IMR-90 (cell line): ENCODE data around the gene KCNMA1. TPM values are rescaled to one million over a fixed set of nuclear protein-coding genes. Genes with fewer than 3 reads are reported as not detected.

Source experiments
- ATAC-seq: fragments of 200-7000 bp; cut with Tn5 transposase; 2 replicates; pipeline ENCODE4 v1.9.1; 2020; ENCODE audit warnings: low read depth, mild to moderate bottlenecking, moderate library complexity
- BruUV-seq: library from RNA; stranded (reverse); fragments of 400-500 nt; replicated peaks from 2 replicates; lab custom pipeline; 2021; lab: Mats Ljungman, UMichigan
- CTCF ChIA-PET: fragments of 300-600 bp; formaldehyde crosslinking; extraction: SDS; loops from one replicate; lab custom pipeline; 2021; ENCODE audit warnings: antibody characterized with exemption; lab: Yijun Ruan, JAX
- POLR2A ChIA-PET: fragments of 300-600 bp; sonication (Branson Sonifier 250); formaldehyde crosslinking; loops from one replicate; lab custom pipeline; 2022; ENCODE audit warnings: antibody characterized with exemption; ENCODE audit not compliant: unreplicated experiment; lab: Charles Lee
- DNase-seq: peaks from one replicate; pipeline ENCODE4 v3.0.0; 2013
- H2AFZ ChIP-seq: replicated peaks from 2 replicates; pipeline ENCODE3; 2013; ENCODE audit warnings: low read length, mild to moderate bottlenecking; ENCODE audit not compliant: poor library complexity
- H2AK5ac ChIP-seq: 2 replicates; pipeline ENCODE4 v1.6.1; 2013; ENCODE audit warnings: low read depth, low read length, inconsistent platforms
- H2AK9ac ChIP-seq: replicated peaks from 2 replicates; pipeline ENCODE3; 2013; ENCODE audit warnings: mild to moderate bottlenecking, low read depth, low read length, moderate library complexity; ENCODE audit not compliant: poor library complexity
- H2BK120ac ChIP-seq: 2 replicates; pipeline ENCODE4 v1.6.1; 2013; ENCODE audit warnings: low read depth, low read length, inconsistent platforms
- H2BK15ac ChIP-seq: 3 replicates; pipeline ENCODE4 v1.6.1; 2013; ENCODE audit warnings: low read depth, low read length, inconsistent platforms
- H2BK20ac ChIP-seq: 2 replicates; pipeline ENCODE4 v1.6.1; 2013; ENCODE audit warnings: low read depth, mild to moderate bottlenecking, inconsistent platforms, low read length, moderate library complexity
- H2BK5ac ChIP-seq: 2 replicates; pipeline ENCODE4 v1.6.1; 2013; ENCODE audit warnings: mild to moderate bottlenecking, low read depth, low read length, inconsistent platforms; ENCODE audit not compliant: poor library complexity, severe bottlenecking
- H3K14ac ChIP-seq: replicated peaks from 2 replicates; pipeline ENCODE4 v1.6.1; 2013; ENCODE audit warnings: low read depth, low read length, inconsistent platforms
- H3K18ac ChIP-seq: 2 replicates; pipeline ENCODE4 v1.6.1; 2013; ENCODE audit warnings: low read depth, low read length, control low read depth
- H3K23ac ChIP-seq: 2 replicates; pipeline ENCODE4 v1.6.1; 2013; ENCODE audit warnings: low read depth, low read length, inconsistent platforms
- H3K27ac ChIP-seq: 2 replicates; pipeline ENCODE4 v1.5.1; 2013; ENCODE audit warnings: mild to moderate bottlenecking, control low read depth, low read length; ENCODE audit not compliant: insufficient read depth
- H3K27me3 ChIP-seq: 2 replicates; pipeline ENCODE4 v1.6.1; 2013; ENCODE audit warnings: low read length; ENCODE audit not compliant: control insufficient read depth, insufficient read depth
- H3K36me3 ChIP-seq: 2 replicates; pipeline ENCODE4 v1.6.1; 2013; ENCODE audit warnings: low read length, mixed read lengths; ENCODE audit not compliant: control insufficient read depth, insufficient read depth
- H3K4ac ChIP-seq: 2 replicates; pipeline ENCODE4 v1.6.1; 2013; ENCODE audit warnings: low read depth, low read length, inconsistent platforms
- H3K4me1 ChIP-seq: 2 replicates; pipeline ENCODE4 v1.6.1; 2013; ENCODE audit warnings: low read length, mixed read lengths; ENCODE audit not compliant: control insufficient read depth, insufficient read depth
- H3K4me2 ChIP-seq: 2 replicates; pipeline ENCODE4 v1.6.1; 2013; ENCODE audit warnings: low read depth, mild to moderate bottlenecking, control low read depth, low read length, moderate library complexity
- H3K4me3 ChIP-seq: 2 replicates; pipeline ENCODE4 v1.5.1; 2013; ENCODE audit warnings: low read depth, mild to moderate bottlenecking, control low read depth, low read length, moderate library complexity; ENCODE audit not compliant: insufficient read depth
- H3K56ac ChIP-seq: 2 replicates; pipeline ENCODE4 v1.6.1; 2013; ENCODE audit warnings: low read length, inconsistent platforms; ENCODE audit not compliant: insufficient read depth; ENCODE audit errors: extremely low read depth
- H3K79me1 ChIP-seq, 2 experiments: 2 replicates each; pipeline ENCODE4 v1.6.1; 2013; ENCODE audit warnings: low read length in 2 of 2, inconsistent platforms in 1 of 2, low read depth in 1 of 2
- H3K9ac ChIP-seq: 2 replicates; pipeline ENCODE4 v1.6.1; 2013; ENCODE audit warnings: low read depth, low read length, control low read depth
- H3K9me1 ChIP-seq: 2 replicates; pipeline ENCODE4 v1.6.1; 2013; ENCODE audit warnings: low read length, inconsistent platforms; ENCODE audit not compliant: insufficient read depth
- H3K9me3 ChIP-seq: 2 replicates; pipeline ENCODE4 v1.6.1; 2013; ENCODE audit warnings: low read length; ENCODE audit not compliant: control insufficient read depth, insufficient read depth
- H4K20me1 ChIP-seq: 2 replicates; pipeline ENCODE4 v1.6.1; 2013; ENCODE audit warnings: low read length, inconsistent platforms; ENCODE audit not compliant: insufficient read depth
- H4K5ac ChIP-seq: 2 replicates; pipeline ENCODE4 v1.6.1; 2013; ENCODE audit warnings: mild to moderate bottlenecking, low read depth, low read length, control low read depth
- H4K8ac ChIP-seq, 2 experiments: 2 replicates each; pipeline ENCODE4 v1.6.1; 2013; ENCODE audit warnings: low read depth in 2 of 2, low read length in 2 of 2, control low read depth in 1 of 2, inconsistent platforms in 1 of 2
- H4K91ac ChIP-seq: 2 replicates; pipeline ENCODE4 v1.6.1; 2013; ENCODE audit warnings: low read depth, low read length, inconsistent platforms; ENCODE audit not compliant: insufficient read depth
- CTCF ChIP-seq: conservative IDR thresholded peaks from 2 replicates; pipeline ENCODE4 v1.5.1; 2012; ENCODE audit warnings: mild to moderate bottlenecking, low read depth, low read length, improper control_type of control experiment
- ELK1 ChIP-seq: fragments of 150-350 bp; IDR thresholded peaks from 2 replicates; pipeline ENCODE4 v1.6.1; 2016; ENCODE audit warnings: low read depth, mild to moderate bottlenecking, low read length, moderate library complexity, borderline replicate concordance
- RCOR1 ChIP-seq: IDR thresholded peaks from 2 replicates; pipeline ENCODE4 v1.6.1; 2012; ENCODE audit warnings: mild to moderate bottlenecking, low read length, improper control_type of control experiment; ENCODE audit not compliant: insufficient replicate concordance
- RFX5 ChIP-seq: IDR thresholded peaks from 2 replicates; pipeline ENCODE4 v1.8.0; 2012; ENCODE audit warnings: low read depth, mild to moderate bottlenecking, low read length, moderate library complexity
- SMC3 ChIP-seq: fragments of 150-350 bp; IDR thresholded peaks from 2 replicates; pipeline ENCODE4 v1.6.1; 2016; ENCODE audit warnings: low read depth, mild to moderate bottlenecking, antibody characterized with exemption, low read length, moderate library complexity
- USF2 ChIP-seq: fragments of 150-350 bp; IDR thresholded peaks from 2 replicates; pipeline ENCODE4 v1.6.1; 2017; ENCODE audit warnings: mild to moderate bottlenecking, antibody characterized with exemption, low read length, low read depth
- WGBS, 2 experiments: methylation state at CpG; one replicate each; pipeline versions ENCODE4 v1.1.5 to v1.1.7; 2013; ENCODE audit warnings: missing lambda C conversion rate in 2 of 2; ENCODE audit not compliant: insufficient read length in 1 of 2; ENCODE audit errors: extremely low coverage in 2 of 2; 5-methylcytosine and 5-hydroxymethylcytosine counted together
- dilution Hi-C: fragments of 300-500 bp; cut with HindIII; formaldehyde crosslinking; loops from one replicate; pipeline ENCODE4 v1.14.3; 2018; ENCODE audit warnings: low sequenced_read_pairs; ENCODE audit not compliant: unreplicated experiment
- in situ Hi-C: fragments of 300-500 bp; cut with MboI; formaldehyde crosslinking; loops from 3 replicates; pipeline ENCODE4 v1.14.3; 2019; ENCODE audit warnings: low sequenced_read_pairs, inconsistent platforms, mixed read lengths
- intact Hi-C: fragments of 100-400 bp; cut with micrococcal nuclease; formaldehyde crosslinking; loops from 2 replicates; pipeline ENCODE4 v1.10.0; 2022
- polyA plus RNA-seq, 3 experiments: library from polyadenylated mRNA; depleted of rRNA; stranded (reverse); fragments of >200 nt; gene quantifications; 2 replicates each; pipeline ENCODE4 v1.2.3, GENCODE V29; 2012; ENCODE audit warnings: low replicate concordance in 1 of 3
- total RNA-seq: library from RNA; depleted of rRNA; stranded (reverse); fragments of >200 nt; gene quantifications from 2 replicates; pipeline ENCODE4 v1.2.3, GENCODE V29; 2012

KCNMA1 gene
- total and polyA plus RNA-seq, 2 of the 4 experiments (the other 2 are of a cell fraction) = 25.6 to 29.6 TPM

GRCh38 chr10:76977901-76978300, 659.7 kb downstream of the KCNMA1 start:
- no peaks in the 10 kb centered on the region for H3K36me3 ChIP-seq
- no peaks in the 10 kb centered on the region; the same call in 1 of the 2 replicates for H3K4me1 ChIP-seq
- H2BK15ac ChIP-seq = no peak overlapping the region
- no peak overlapping the region for H2AFZ ChIP-seq
- no peak overlapping the region for H3K27ac ChIP-seq
- no peaks in the 10 kb centered on the region for H3K79me1 ChIP-seq
- H4K91ac ChIP-seq = no peak overlapping the region
- H2AK5ac ChIP-seq = no peak overlapping the region
- no peaks in the 10 kb centered on the region for H3K9me1 ChIP-seq
- H3K23ac ChIP-seq = no peak overlapping the region
- H2AK9ac ChIP-seq = no peak overlapping the region
- BruUV-seq = no TSS peak
- in situ Hi-C loops = loop anchor here (25.0 kb wide), 2 partner anchors 416 to 1566 kb away; partner anchors contain the start of gene ZNF503
- no CpG with 5 or more reads among the region's 7 CpGs for WGBS, 2 experiments
- H2BK120ac ChIP-seq = no peak overlapping the region
- ATAC-seq (no peak), DNase-seq (no peak)
- H2BK20ac ChIP-seq = no peak overlapping the region
- POLR2A ChIA-PET = no interaction called here
- H3K4me2 ChIP-seq = no peak overlapping the region
- CTCF ChIA-PET = no interaction called here
- no peak overlapping the region for H2BK5ac ChIP-seq
- H3K4me3 ChIP-seq = no peak overlapping the region
- no peaks in the 10 kb centered on the region for H3K9me3 ChIP-seq
- no peak overlapping the region for H4K8ac ChIP-seq
- no peak overlapping the region for H3K14ac ChIP-seq
- intact Hi-C loops = no loop called here
- no peak overlapping the region for H3K56ac ChIP-seq
- dilution Hi-C loops = no loop called here
- no peak overlapping the region for H3K4ac ChIP-seq
- H4K20me1 ChIP-seq = no peaks in the 10 kb centered on the region
- H4K5ac ChIP-seq = no peak overlapping the region
- H3K18ac ChIP-seq = no peak overlapping the region
- TF ChIP-seq RFX5 (no peak), CTCF (no peak), USF2 (no peak), RCOR1 (no peak), ELK1 (no peak), SMC3 (no peak)
- H3K27me3 ChIP-seq = peaks cover 3% of the 10 kb centered on the region; the same call in 1 of the 2 replicates
- no peak overlapping the region for H3K9ac ChIP-seq
